Mucosa of stomach (tissue), 1 donor: ENCODE results near the gene SPIRE1.

Experiments
- H3K27me3 ChIP-seq: one replicate; pipeline ENCODE4 v1.7.0; 2013; ENCODE audit warnings: mild to moderate bottlenecking, low read length; ENCODE audit not compliant: control insufficient read depth, insufficient read depth
- H3K36me3 ChIP-seq: one replicate; pipeline ENCODE4 v1.7.0; 2013; ENCODE audit warnings: low read length; ENCODE audit not compliant: control insufficient read depth, insufficient read depth
- H3K4me1 ChIP-seq: one replicate; pipeline ENCODE4 v1.7.0; 2013; ENCODE audit warnings: mild to moderate bottlenecking, low read length; ENCODE audit not compliant: control insufficient read depth, insufficient read depth
- H3K4me3 ChIP-seq: one replicate; pipeline ENCODE4 v1.7.0; 2013; ENCODE audit warnings: low read length
- H3K9ac ChIP-seq: one replicate; pipeline ENCODE4 v1.7.0; 2013; ENCODE audit warnings: mild to moderate bottlenecking, low read length, moderate library complexity
- H3K9me3 ChIP-seq: one replicate; pipeline ENCODE4 v1.7.0; 2013; ENCODE audit warnings: mild to moderate bottlenecking, low read length, moderate library complexity; ENCODE audit not compliant: control insufficient read depth
- donor health status: Pancreatic carcinoma.

The SPIRE1 gene

GRCh38 chr18:12464731-12465130 lies 193.2 kb downstream of the SPIRE1 start:
- no peak overlapping the region for H3K4me3 ChIP-seq
- H3K9me3 ChIP-seq = no peaks in the 10 kb centered on the region
- no peaks in the 10 kb centered on the region for H3K36me3 ChIP-seq
- no peaks in the 10 kb centered on the region for H3K4me1 ChIP-seq
- H3K27me3 ChIP-seq = no peaks in the 10 kb centered on the region
- no peak overlapping the region for H3K9ac ChIP-seq

- Histone ChIP-seq H3K4me3 (no peak overlapping the region), H3K27me3 (no peaks in the 10 kb centered on the region), H3K9ac (no peak overlapping the region), H3K9me3 (no peaks in the 10 kb centered on the region), H3K36me3 (no peaks in the 10 kb centered on the region), H3K4me1 (no peaks in the 10 kb centered on the region)
These were observed 194.7 kb downstream of the SPIRE1 start for GRCh38 chr18:12463191-12463590.

- no peak overlapping the region for H3K4me3 ChIP-seq
- no peaks in the 10 kb centered on the region for H3K27me3 ChIP-seq
These were observed 195.7 kb downstream of the SPIRE1 start for GRCh38 chr18:12462242-12462641.

GRCh38 chr18:12461326-12461725 lies 196.6 kb downstream of the SPIRE1 start:
- Histone ChIP-seq H3K4me1 (no peaks in the 10 kb centered on the region), H3K9ac (no peak overlapping the region)

More at GRCh38 chr18:12462242-12462641, 195.7 kb downstream of the SPIRE1 start:
- Histone ChIP-seq H3K4me1 (no peaks in the 10 kb centered on the region), H3K9me3 (no peaks in the 10 kb centered on the region), H3K9ac (no peak overlapping the region), H3K36me3 (no peaks in the 10 kb centered on the region)

GRCh38 chr18:12460874-12461273 lies 197.0 kb downstream of the SPIRE1 start:
- no peaks in the 10 kb centered on the region for H3K4me1 ChIP-seq
- no peaks in the 10 kb centered on the region for H3K9me3 ChIP-seq
- H3K4me3 ChIP-seq = no peak overlapping the region
- H3K9ac ChIP-seq = no peak overlapping the region
- H3K27me3 ChIP-seq = no peaks in the 10 kb centered on the region
- H3K36me3 ChIP-seq = no peaks in the 10 kb centered on the region

More at GRCh38 chr18:12461326-12461725, 196.6 kb downstream of the SPIRE1 start:
- no peaks in the 10 kb centered on the region for H3K27me3 ChIP-seq
- H3K36me3 ChIP-seq = no peaks in the 10 kb centered on the region
- no peaks in the 10 kb centered on the region for H3K9me3 ChIP-seq
- H3K4me3 ChIP-seq = no peak overlapping the region

- Histone ChIP-seq H3K9ac (no peak overlapping the region), H3K9me3 (no peaks in the 10 kb centered on the region), H3K4me1 (no peaks in the 10 kb centered on the region), H3K4me3 (no peak overlapping the region), H3K27me3 (no peaks in the 10 kb centered on the region), H3K36me3 (no peaks in the 10 kb centered on the region)
These were observed 199.1 kb downstream of the SPIRE1 start for GRCh38 chr18:12458771-12459170.

GRCh38 chr18:12456441-12456840 lies 201.5 kb downstream of the SPIRE1 start:
- H3K4me3 ChIP-seq = no peak overlapping the region

GRCh38 chr18:12455496-12455895 lies 202.4 kb downstream of the SPIRE1 start:
- H3K9me3 ChIP-seq = no peaks in the 10 kb centered on the region
- H3K4me3 ChIP-seq = no peak overlapping the region
- no peaks in the 10 kb centered on the region for H3K4me1 ChIP-seq
- no peak overlapping the region for H3K9ac ChIP-seq
- no peaks in the 10 kb centered on the region for H3K27me3 ChIP-seq
- H3K36me3 ChIP-seq = no peaks in the 10 kb centered on the region

More at GRCh38 chr18:12456441-12456840, 201.5 kb downstream of the SPIRE1 start:
- Histone ChIP-seq H3K4me1 (no peaks in the 10 kb centered on the region), H3K27me3 (no peaks in the 10 kb centered on the region), H3K9ac (no peak overlapping the region), H3K9me3 (no peaks in the 10 kb centered on the region), H3K36me3 (no peaks in the 10 kb centered on the region)

- Histone ChIP-seq H3K27me3 (no peaks in the 10 kb centered on the region), H3K4me1 (no peaks in the 10 kb centered on the region), H3K9me3 (no peaks in the 10 kb centered on the region), H3K36me3 (no peaks in the 10 kb centered on the region), H3K9ac (no peak overlapping the region), H3K4me3 (no peak overlapping the region)
These were observed 205.1 kb downstream of the SPIRE1 start for GRCh38 chr18:12452784-12453183.

- no peaks in the 10 kb centered on the region for H3K27me3 ChIP-seq
- H3K4me1 ChIP-seq = no peaks in the 10 kb centered on the region
- H3K9me3 ChIP-seq = no peaks in the 10 kb centered on the region
- no peak overlapping the region for H3K9ac ChIP-seq
- H3K4me3 ChIP-seq = no peak overlapping the region
- no peaks in the 10 kb centered on the region for H3K36me3 ChIP-seq
These were observed 206.5 kb downstream of the SPIRE1 start for GRCh38 chr18:12451428-12451827.

GRCh38 chr18:12449051-12449785 lies 208.7 kb downstream of the SPIRE1 start:
- no peaks in the 10 kb centered on the region for H3K4me1 ChIP-seq
- H3K4me3 ChIP-seq = no peak overlapping the region
- H3K36me3 ChIP-seq = no peaks in the 10 kb centered on the region
- H3K27me3 ChIP-seq = no peaks in the 10 kb centered on the region
- H3K9ac ChIP-seq = no peak overlapping the region
- no peaks in the 10 kb centered on the region for H3K9me3 ChIP-seq

GRCh38 chr18:12445554-12445953 lies 212.4 kb downstream of the SPIRE1 start:
- Histone ChIP-seq H3K4me3 (no peak overlapping the region), H3K9me3 (no peaks in the 10 kb centered on the region), H3K36me3 (no peaks in the 10 kb centered on the region), H3K9ac (no peak overlapping the region), H3K27me3 (no peaks in the 10 kb centered on the region), H3K4me1 (no peaks in the 10 kb centered on the region)
